ENCODE results near the gene LENEP.

- TF ChIP-seq CTCF (conservative IDR thresholded peaks at IDR 0.05; ENCODE audit: low read length) (no peak), EZH2phosphoT487 (IDR thresholded peaks at IDR 0.05; ENCODE audit: borderline replicate concordance) (no peak)
These were observed 4.1 kb upstream of the LENEP start for GRCh38 chr1:154989195-154989860.
